GM19452 (cell line): Measurements from ENCODE around the gene DOCK2.
"Not testable (repeated sequence)": the region's sequence is repeated elsewhere in the genome, so short reads cannot be mapped to it uniquely, and the experiment has no call there.

Experiments
- ATAC-seq: cut with Tn5 transposase; IDR thresholded peaks from one replicate; pipeline ENCODE4 v1.9.1; 2021; ENCODE audit not compliant: unreplicated experiment

DOCK2 gene

GRCh38 chr5:169636477-169637084 is 494 bp upstream of the DOCK2 start:
- ATAC-seq, result no peak

GRCh38 chr5:169637549-169638121 is 560 bp downstream of the DOCK2 start:
- peak; percentile 68 for ATAC-seq

GRCh38 chr5:169641253-169641652 is 4.2 kb downstream of the DOCK2 start:
- no peak for ATAC-seq

GRCh38 chr5:169646856-169647255 is 9.8 kb downstream of the DOCK2 start:
- no peak for ATAC-seq

- ATAC-seq, result peak; percentile 37
Observed at GRCh38 chr5:169647566-169647965, 10.5 kb downstream of the DOCK2 start.

- no peak for ATAC-seq
Observed at GRCh38 chr5:169648725-169649310, 11.7 kb downstream of the DOCK2 start.

GRCh38 chr5:169649486-169649885 is 12.4 kb downstream of the DOCK2 start:
- ATAC-seq, result no peak

GRCh38 chr5:169650701-169651331 is 13.7 kb downstream of the DOCK2 start:
- ATAC-seq, result peak; percentile 52

- ATAC-seq, result no peak
Observed at GRCh38 chr5:169651526-169651925, 14.5 kb downstream of the DOCK2 start.

- ATAC-seq, result no peak
Observed at GRCh38 chr5:169652057-169652456, 15.0 kb downstream of the DOCK2 start.

- no peak for ATAC-seq
Observed at GRCh38 chr5:169653091-169653490, 16.0 kb downstream of the DOCK2 start.

- no peak for ATAC-seq
Observed at GRCh38 chr5:169655353-169655752, 18.3 kb downstream of the DOCK2 start.

GRCh38 chr5:169656125-169656901 is 19.2 kb downstream of the DOCK2 start:
- peak; percentile 72 for ATAC-seq

- no peak for ATAC-seq
Observed at GRCh38 chr5:169657127-169657526, 20.1 kb downstream of the DOCK2 start.

- not testable (repeated sequence) for ATAC-seq
Observed at GRCh38 chr5:169662451-169662850, 25.4 kb downstream of the DOCK2 start.

- no peak for ATAC-seq
Observed at GRCh38 chr5:169663537-169663936, 26.5 kb downstream of the DOCK2 start.

GRCh38 chr5:169666365-169666764 is 29.3 kb downstream of the DOCK2 start:
- ATAC-seq, result no peak

- no peak for ATAC-seq
Observed at GRCh38 chr5:169667896-169668674, 31.0 kb downstream of the DOCK2 start.

- ATAC-seq, result no peak
Observed at GRCh38 chr5:169668732-169669131, 31.7 kb downstream of the DOCK2 start.

GRCh38 chr5:169670769-169671525 is 33.9 kb downstream of the DOCK2 start:
- ATAC-seq, result peak; percentile 97
